Nephron (organoid): ENCODE data around the gene SSH2.

Experiments used
- H3K27ac Mint-ChIP-seq, 3 experiments: 2 replicates each; pipeline ENCODE4 v1.8.0; 2020; ENCODE audit warnings: mixed read lengths in 3 of 3, mild to moderate bottlenecking in 2 of 3, moderate library complexity in 1 of 3
- H3K27me3 Mint-ChIP-seq: 2 replicates; pipeline ENCODE4 v1.8.0; 2021; ENCODE audit warnings: low read depth, mild to moderate bottlenecking, moderate library complexity, mixed read lengths
- H3K36me3 Mint-ChIP-seq: 2 replicates; pipeline ENCODE4 v1.8.0; 2020; ENCODE audit warnings: low read depth, mixed read lengths
- H3K4me1 Mint-ChIP-seq: 2 replicates; pipeline ENCODE4 v1.8.0; 2020; ENCODE audit warnings: mixed read lengths
- H3K4me3 Mint-ChIP-seq, 3 experiments: 2 replicates each; pipeline ENCODE4 v1.8.0; 2020; ENCODE audit warnings: mild to moderate bottlenecking in 3 of 3, mixed read lengths in 3 of 3, moderate library complexity in 2 of 3
- H3K9me3 Mint-ChIP-seq: 2 replicates; pipeline ENCODE4 v1.8.0; 2020; ENCODE audit warnings: mixed read lengths
- CTCF ChIP-seq, 3 experiments: fragments of 200-600 bp; sonication (generic); IDR thresholded peaks; one replicate each; pipeline ENCODE4 v1.5.0; 2021; ENCODE audit warnings: antibody characterized with exemption in 3 of 3; ENCODE audit not compliant: unreplicated experiment in 3 of 3

The SSH2 gene

GRCh38 chr17:29929533-29930408 lies at the start of gene SSH2:
SSH2 (minus strand) TSS chr17:29930228; CDS start chr17:29930000, 228 bp downstream.
- TF ChIP-seq CTCF (IDR thresholded peaks at IDR 0.05; ENCODE audit: unreplicated experiment in 3 of 3): no peak
- no peaks in the 10 kb centered on the region for H3K36me3 Mint-ChIP-seq
- H3K4me1 Mint-ChIP-seq: peaks cover 16% of the 10 kb centered on the region
- no peak within 1 kb of the TSS for H3K4me3 Mint-ChIP-seq
- H3K27ac Mint-ChIP-seq: no peak within 1 kb of the TSS
- no peaks in the 10 kb centered on the region for H3K27me3 Mint-ChIP-seq
- H3K9me3 Mint-ChIP-seq: no peaks in the 10 kb centered on the region

GRCh38 chr17:29977836-29978235 lies 47.8 kb upstream of the SSH2 start:
- no peak for TF ChIP-seq CTCF (IDR thresholded peaks at IDR 0.05; ENCODE audit: unreplicated experiment in 3 of 3)
- no peak overlapping the region for H3K27ac Mint-ChIP-seq
- H3K27me3 Mint-ChIP-seq: no peaks in the 10 kb centered on the region
- no peak overlapping the region for H3K4me3 Mint-ChIP-seq
- H3K9me3 Mint-ChIP-seq: no peaks in the 10 kb centered on the region
- H3K36me3 Mint-ChIP-seq: no peaks in the 10 kb centered on the region
- peaks cover 5% of the 10 kb centered on the region for H3K4me1 Mint-ChIP-seq

GRCh38 chr17:29973005-29973404 lies 43.0 kb upstream of the SSH2 start:
- H3K4me1 Mint-ChIP-seq: peaks cover 5% of the 10 kb centered on the region
- H3K36me3 Mint-ChIP-seq: no peaks in the 10 kb centered on the region
- no peak overlapping the region for H3K4me3 Mint-ChIP-seq
- no peaks in the 10 kb centered on the region for H3K9me3 Mint-ChIP-seq
- no peak for TF ChIP-seq CTCF (IDR thresholded peaks at IDR 0.05; ENCODE audit: unreplicated experiment in 3 of 3)
- H3K27me3 Mint-ChIP-seq: no peaks in the 10 kb centered on the region
- no peak overlapping the region for H3K27ac Mint-ChIP-seq

DNA sequence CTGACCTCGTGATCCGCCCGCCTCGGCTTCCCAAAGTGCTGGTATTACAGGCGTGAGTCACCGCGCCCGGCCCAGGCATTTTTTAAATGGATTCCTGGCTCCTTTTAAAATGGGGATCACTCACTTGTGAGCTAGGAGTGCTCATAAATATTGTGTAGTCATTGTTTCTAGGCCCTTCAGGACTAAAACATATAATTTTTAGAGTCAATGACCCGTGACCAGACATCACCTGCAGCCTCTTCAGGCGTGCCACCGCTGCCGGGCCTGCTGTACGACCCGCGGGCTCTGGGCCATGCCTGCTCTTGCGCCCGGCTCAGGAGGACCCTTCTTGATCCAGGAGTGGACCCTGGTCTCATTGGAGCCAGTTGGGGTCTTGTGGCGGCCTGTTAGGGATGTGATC lies 42.2 kb upstream of the SSH2 start:
- TF ChIP-seq CTCF (IDR thresholded peaks at IDR 0.05; ENCODE audit: unreplicated experiment in 3 of 3): no peak
- Mint-ChIP-seq H3K4me1 (no peaks in the 10 kb centered on the region), H3K27ac (no peak overlapping the region), H3K9me3 (no peaks in the 10 kb centered on the region), H3K27me3 (no peaks in the 10 kb centered on the region), H3K36me3 (no peaks in the 10 kb centered on the region), H3K4me3 (no peak overlapping the region)

- TF ChIP-seq CTCF (IDR thresholded peaks at IDR 0.05; ENCODE audit: unreplicated experiment in 3 of 3): no peak
- H3K9me3 Mint-ChIP-seq: peaks cover 8% of the 10 kb centered on the region
- peaks cover 4% of the 10 kb centered on the region for H3K27me3 Mint-ChIP-seq
- H3K4me1 Mint-ChIP-seq: no peaks in the 10 kb centered on the region
- H3K27ac Mint-ChIP-seq: no peak overlapping the region
- no peaks in the 10 kb centered on the region for H3K36me3 Mint-ChIP-seq
- H3K4me3 Mint-ChIP-seq: no peak overlapping the region
These were observed 38.2 kb upstream of the SSH2 start for GRCh38 chr17:29968271-29968670.

- no peak overlapping the region for H3K4me3 Mint-ChIP-seq
- no peaks in the 10 kb centered on the region for H3K36me3 Mint-ChIP-seq
- peaks cover 4% of the 10 kb centered on the region for H3K27me3 Mint-ChIP-seq
- no peak overlapping the region for H3K27ac Mint-ChIP-seq
- TF ChIP-seq CTCF (IDR thresholded peaks at IDR 0.05; ENCODE audit: unreplicated experiment in 3 of 3): no peak
- no peaks in the 10 kb centered on the region for H3K4me1 Mint-ChIP-seq
- peaks cover 12% of the 10 kb centered on the region for H3K9me3 Mint-ChIP-seq
These were observed 32.6 kb upstream of the SSH2 start for GRCh38 chr17:29962656-29963055.
